ENCODE data around the gene POLR3E. TPM values are rescaled to one million over a fixed set of nuclear protein-coding genes. Genes with fewer than 3 reads are reported as not detected.
A peak's percentile ranks its signal among the peaks of the same experiment; 100 is the strongest.
"Not testable (repeated sequence)": the region's sequence is repeated elsewhere in the genome, so short reads cannot be mapped to it uniquely, and the experiment has no call there.

The POLR3E gene
- total RNA-seq, 1 experiment from 2014 or later, result 26.6 TPM

DNA sequence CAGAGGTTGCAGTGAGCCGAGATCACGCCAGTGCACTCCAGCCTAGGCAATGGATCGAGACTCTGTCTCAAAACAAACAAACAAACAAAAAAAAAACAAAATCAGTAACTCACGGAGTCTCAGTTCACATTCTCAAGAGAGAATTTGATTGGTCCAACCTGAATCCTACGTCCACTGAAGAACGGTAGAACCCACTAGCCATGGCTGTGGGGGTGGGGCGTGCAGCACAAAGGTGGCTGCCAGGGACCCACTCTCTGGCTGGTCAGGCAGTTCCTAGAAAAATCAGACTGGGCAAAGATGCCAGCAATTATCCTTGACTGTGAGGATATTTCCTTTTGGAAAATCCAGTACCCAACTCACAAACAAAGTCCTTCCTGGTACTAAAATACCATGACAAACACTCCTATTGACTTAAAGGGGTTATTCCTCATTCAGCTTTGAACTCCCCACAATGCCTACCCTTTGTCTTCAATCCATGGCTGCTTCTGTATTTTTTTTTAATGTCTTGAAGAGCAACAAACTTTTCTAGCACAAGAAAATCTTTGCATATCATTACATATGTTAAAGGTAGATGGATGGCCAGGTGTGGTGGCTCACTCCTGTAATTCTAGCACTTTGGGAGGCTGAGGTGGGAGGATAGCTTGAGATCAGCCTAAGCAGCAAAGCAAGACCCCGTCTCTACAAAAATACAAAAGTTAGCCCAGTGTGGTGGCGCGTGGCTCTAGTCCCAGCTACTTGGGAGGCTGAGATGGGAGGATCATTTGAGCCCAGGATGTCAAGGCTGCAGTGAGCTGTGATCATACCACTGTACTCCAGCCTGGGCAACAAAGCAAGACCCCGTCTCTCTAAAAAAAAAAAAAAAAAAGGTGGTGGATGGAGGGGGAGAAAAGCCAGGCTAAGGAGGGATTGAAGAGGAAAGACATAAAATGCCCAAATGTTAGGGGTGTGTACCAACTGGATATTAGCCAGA lies 3.8 kb upstream of the POLR3E start:
- DNase-seq (ENCODE audit: low read depth), result no peak

DNA sequence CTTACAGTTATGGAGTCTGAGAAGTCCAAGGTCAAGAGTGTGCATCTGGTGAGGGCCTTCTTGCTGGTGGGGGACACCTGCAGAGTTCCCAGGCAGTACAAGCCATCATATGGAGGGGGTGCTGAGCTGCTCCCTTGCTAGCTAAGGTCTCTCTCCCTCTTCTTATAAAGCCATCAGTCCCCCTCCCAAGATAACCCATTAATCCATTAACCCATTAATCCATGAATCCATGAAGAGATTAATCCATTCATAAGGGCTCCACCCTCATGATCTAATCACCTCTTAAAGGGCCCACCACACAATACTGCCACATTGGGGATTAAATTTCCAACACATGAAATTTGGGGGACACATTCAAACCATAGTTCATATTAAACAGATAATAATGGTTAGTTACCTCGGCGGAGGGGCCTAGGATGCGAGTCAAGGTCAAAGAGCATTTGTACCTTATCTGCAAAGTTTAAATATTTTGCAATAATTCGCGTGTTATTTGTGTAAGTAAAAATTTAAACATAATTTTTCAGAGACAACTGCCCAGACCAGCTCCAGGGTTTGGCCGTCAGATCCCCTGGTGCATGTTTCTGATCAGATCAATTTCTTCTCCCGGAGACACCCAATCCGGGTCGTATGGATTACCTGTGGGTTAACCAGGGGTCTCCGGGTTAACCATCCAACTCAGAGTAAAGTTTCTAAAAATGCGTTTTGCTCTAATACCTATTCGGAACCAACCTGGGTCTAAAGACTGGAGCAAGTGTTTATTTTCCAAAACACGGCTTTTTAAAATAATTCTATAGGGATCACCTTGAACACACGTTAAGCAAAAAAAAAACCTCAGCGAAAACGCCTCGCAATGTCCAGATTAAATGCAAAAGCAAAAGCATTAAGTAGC lies 740 bp upstream of the POLR3E start:
- DNase-seq (ENCODE audit: low read depth), result no peak

DNA sequence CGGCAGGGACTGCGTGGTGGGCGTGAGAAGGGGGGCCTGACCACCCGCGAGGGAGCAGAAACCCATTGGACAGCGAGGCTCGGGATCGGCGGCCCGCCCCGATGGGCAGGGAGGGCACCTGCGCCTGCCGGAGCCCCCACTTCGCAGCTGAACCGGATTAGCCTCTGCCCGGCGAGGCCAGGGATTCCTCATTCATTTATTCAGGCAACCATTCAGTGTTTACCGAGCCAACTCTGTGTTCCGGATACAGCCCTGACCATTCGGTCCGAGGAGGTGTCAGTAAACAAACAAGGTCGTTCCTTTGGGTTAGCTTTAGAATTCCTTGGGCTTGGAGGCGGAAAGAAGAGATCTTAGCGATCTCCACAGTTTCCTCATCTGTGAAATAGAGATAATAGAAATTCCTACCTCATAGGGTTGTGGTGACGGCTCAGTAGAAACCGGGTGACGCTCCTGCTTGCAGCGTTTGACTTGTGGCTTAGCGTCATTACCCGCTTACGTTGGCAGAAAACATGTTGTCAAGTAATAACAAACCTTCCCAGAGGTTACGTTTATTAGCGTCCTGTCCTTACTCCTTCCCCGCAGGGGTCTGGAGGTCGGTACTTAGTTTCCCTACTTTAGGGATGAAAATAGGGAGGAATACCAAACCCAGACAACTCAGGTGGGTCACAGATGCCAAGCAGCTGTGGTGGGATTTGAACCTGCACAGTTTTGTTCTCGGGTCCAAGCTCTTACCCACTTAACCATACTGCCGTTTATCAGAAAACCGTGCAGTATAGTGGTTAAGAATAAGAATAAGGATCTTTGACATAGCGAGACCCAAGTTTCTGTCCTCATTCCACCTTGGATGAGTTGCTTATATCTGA lies 893 bp downstream of the POLR3E start:
- DNase-seq (ENCODE audit: low read depth), result peak; percentile 96

DNA sequence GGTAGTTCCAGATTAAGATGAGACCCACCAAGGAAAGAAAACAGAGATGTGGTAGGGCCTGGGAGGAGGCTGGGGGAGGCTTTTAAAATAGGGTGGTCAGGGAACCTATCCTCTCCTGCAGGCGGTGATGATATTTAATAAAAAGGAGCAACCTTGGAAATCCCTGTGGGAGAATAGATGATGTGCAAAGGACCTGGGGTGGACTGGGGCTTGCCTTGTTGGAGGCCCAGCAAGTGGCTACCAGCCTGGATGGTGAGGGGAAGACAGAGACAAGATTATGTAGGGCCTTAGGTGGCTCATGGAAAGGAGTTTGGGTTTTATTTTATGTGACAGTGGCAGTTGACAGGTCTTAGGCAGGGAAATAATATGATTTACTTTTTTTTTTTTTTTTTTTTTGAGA lies 1.8 kb downstream of the POLR3E start:
- DNase-seq (ENCODE audit: low read depth), result no peak

DNA sequence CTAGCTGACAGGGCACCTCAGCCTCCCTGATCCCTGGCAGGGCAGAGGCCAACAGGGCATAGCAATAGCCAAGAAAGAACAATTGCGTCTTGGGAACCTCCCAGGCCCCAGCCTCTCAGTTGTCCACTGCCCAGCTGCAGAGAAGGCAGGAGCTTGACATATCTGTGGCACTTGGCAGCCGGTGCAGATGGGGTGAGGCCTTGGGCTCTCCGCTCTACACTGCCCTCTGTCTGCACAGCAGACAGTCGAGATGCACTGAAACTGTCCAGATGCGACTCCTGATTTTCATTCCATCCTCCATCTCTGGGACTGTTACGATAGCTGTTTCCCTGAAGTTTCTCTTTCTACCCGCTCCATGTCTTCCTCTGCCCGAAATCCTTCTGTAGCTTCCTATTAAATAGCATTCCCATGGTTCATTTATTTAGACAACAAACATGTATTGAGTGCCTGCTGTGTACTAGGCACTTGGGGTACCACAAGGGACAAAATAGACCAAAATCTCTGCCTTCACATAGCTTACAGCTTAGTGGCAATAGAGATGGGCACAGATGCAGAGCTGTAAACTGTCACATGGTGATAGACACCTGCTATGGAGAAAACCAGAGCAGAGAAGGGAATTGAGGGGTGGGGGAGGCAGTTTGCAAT lies 3.3 kb downstream of the POLR3E start:
- peak; percentile 68 for DNase-seq (ENCODE audit: low read depth)

DNA sequence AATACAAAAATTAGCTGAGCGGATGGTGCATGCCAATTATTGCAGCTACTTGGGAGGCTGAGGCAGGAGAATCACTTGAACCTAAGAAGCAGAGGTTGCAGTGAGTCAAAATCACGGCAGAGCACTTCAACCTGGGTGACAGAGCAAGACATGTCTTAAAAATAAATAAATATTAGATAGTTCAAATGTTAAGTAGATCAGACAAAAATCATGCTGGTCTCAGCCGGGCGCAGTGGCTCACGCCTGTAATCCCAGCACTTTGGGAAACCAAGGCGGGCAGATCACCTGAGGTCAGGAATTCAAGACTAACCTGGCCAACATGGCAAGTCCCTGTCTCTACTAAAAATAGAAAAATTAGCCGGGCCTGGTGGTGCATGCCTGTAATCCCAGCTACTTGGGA lies 4.2 kb downstream of the POLR3E start:
- not testable (repeated sequence) for DNase-seq (ENCODE audit: low read depth)

DNA sequence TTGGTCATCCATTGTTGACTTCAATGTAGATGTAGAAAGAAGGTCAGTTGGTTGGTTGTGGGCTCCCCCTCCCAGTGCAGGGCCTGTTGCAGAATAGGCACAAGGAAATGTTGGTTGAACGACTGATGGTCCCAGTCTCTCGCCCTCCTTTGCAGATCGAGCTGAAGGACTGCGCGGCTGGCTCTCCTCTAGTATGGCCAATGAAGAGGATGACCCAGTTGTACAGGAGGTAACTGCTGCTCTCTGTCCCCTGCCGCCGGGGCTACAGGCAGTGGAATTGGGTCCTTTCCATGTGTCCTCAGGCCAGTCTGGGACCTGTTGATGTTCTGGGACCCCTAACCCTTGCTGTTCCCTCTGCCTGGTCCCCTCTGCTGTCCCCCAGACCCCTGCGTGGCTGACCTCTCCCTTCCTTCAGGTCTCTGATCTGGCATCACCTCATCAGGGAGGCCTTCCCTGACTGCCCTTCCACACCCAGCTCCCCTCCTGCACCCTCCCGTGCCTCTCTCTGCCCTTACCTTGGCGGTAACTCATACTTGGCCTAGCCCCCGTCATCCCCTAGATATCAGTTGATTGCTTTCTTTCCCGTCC lies 5.7 kb downstream of the POLR3E start:
- no peak for DNase-seq (ENCODE audit: low read depth)

DNA sequence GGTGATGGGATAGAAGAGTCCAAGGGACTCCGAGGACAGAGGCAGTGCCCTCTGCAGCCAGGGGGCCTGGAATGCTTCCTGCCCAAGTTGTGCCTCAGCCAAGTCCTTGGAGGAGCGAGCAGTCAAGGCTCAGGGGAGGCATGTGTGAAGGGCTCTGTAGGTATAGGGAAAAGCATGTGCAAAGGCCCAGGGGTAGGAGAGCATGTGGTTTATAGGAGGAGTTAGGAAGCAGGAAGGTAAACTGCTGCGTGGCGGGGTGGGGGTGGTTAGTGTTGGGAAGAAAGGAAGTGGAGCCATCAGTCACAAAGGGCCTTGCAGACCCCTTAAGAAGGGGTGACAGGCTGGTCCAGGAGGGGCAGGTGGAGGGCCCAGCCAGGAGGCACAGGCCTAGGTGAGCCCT lies 7.2 kb downstream of the POLR3E start:
- no peak for DNase-seq (ENCODE audit: low read depth)

DNA sequence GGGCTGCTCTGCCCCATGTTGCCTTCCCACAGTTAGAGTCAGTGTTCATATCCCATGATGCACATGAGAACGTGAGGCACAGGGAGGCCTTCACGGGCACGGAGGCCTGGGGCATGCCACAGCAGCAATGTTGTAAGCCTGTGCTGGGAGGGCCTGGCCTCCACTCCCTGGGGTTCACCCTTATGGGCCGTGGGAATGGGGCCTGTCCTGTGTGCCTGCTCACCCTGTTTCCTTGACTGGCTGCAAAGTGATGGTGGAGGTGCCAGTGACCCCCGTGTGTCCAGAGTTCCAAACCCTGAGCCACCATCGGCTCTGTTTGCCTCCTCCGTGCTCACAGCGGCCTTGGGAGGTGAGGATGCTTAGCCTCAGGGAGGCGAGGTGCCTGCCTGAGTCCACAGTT lies 9.6 kb downstream of the POLR3E start:
- no peak for DNase-seq (ENCODE audit: low read depth)

DNA sequence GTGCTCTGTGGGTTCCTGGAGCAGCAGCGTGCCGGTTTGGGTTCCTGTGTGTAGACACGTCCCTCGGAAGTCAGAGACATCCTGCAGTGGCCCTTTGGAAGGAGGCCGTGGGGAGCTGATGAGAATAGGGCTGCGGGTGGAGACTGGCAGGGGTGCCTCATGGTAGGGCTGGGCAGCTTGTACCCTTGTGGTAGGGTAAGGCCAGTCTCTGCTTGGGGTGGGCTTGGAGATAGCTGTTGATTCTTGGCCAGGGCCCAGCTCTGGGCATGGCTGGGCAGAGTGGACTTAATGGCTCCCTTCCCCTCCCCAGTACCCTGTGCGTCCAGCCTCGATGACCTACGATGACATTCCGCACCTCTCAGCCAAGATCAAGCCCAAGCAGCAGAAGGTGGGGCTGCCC lies 10.6 kb downstream of the POLR3E start:
- DNase-seq (ENCODE audit: low read depth), result no peak

DNA sequence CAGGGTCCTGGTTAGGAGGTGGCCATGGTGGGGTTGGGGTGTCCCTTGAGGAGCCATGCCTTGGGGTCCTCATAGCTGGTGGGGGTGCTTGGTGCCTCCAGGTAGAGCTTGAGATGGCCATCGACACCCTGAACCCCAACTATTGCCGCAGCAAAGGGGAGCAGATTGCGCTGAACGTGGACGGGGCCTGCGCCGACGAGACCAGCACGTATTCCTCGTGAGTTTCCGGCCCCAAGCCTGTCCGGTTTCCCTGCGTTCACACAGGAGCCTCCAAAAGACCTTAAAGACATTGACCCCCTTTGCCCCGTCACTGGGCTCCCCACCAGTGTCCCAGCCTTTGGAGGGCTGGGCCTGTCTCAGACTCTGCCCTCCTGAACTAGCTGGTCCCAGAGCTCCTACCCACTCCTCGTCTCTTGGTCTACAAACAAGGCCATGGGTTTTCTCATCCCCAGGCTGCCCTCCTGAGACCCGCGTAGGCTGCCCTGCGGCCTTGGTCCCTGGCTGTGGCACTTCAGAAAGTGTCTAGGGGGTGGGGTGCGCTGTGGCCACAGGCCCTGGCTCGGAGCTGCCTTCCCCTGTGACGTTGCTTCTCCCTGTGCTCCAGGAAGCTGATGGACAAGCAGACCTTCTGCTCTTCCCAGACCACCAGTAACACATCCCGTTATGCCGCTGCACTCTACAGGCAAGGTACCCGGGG lies 11.8 kb downstream of the POLR3E start:
- DNase-seq (ENCODE audit: low read depth), result no peak

DNA sequence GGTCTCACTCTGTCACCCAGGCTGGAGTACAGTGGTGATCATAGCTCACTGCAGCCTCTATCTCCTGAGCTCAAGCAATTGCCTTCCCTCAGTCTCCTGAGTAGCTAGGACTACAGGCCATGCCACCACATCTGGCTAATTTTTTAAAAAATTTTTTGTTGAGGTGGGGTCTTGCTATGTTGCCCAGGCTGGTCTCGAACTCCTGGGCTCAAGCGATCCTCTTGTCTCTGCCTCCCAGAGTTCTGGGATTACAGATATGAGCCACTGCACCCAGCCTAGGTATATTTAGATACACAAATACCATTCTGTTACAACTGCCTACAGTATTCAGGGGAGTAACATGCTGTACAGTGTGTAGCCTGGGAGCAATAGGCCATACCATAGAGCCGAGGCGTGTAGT lies 14.3 kb downstream of the POLR3E start:
- DNase-seq (ENCODE audit: low read depth), result no peak

DNA sequence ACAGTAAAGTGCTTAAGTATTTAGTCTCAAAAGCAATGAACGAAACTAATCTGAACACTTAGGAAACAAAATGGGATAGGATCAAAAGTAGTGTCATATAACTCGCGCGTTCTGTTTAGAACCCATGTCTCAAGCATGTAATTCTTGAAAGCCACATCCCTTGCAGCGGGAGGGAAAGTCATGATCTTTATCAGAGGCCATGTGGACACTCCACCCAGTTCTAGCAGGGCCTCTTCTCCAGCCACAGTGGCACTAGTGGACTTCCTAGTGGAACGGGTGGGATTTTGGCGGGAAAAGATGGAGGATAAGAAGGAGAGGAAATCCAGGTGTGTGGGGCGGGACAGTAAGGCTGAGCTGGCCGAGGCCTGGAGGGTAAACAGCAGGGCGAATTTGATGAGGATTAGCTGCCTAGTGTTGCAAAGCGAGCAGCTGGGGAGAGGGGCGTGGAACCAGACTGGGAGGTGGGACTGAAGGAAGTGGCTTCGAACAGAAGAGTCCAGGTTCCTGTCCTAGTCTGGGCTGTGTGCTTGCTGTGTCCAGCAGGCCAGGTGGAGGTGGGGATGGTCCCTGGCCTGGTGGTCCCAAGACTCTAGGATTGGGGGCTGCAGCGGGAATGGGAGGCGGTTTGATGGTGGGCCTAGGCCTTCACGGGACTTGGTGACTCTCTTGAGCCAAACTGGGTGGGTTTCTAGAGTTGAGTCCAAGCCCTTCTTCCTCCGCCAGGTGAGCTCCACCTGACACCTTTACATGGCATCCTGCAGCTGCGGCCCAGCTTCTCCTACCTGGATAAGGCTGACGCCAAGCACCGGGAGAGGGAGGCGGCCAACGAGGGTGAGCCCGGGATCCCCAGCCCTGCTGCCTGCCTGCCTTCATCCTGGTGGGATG lies 15.9 kb downstream of the POLR3E start:
- no peak for DNase-seq (ENCODE audit: low read depth)

DNA sequence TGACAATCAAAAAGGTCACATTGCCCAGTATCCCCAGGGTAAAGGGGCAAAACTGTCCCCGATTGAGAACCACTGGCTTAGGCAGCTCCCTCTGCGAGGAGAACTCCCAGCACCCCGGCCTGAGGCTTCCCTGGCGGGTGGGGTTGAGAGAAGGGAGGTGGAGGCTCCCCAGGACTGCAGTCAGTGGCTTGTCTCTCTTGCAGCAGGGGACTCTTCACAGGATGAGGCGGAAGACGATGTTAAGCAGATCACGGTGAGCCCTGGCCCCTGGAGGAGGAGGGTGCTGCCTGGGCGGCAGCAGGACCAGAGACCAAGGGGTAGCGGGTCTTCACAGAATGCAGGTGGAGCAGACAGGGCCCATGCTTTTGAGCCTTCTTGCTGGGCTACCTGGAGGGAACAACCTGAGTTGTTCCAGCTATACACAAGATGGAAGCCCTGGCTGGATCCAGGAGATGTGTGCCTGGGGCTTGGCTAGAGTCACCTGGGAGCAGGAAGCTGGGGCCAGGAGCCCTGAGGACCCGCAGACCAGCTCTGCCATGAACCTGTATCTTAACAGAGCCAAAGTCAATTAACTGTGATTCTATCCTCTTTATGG lies 16.8 kb downstream of the POLR3E start:
- DNase-seq (ENCODE audit: low read depth), result no peak

DNA sequence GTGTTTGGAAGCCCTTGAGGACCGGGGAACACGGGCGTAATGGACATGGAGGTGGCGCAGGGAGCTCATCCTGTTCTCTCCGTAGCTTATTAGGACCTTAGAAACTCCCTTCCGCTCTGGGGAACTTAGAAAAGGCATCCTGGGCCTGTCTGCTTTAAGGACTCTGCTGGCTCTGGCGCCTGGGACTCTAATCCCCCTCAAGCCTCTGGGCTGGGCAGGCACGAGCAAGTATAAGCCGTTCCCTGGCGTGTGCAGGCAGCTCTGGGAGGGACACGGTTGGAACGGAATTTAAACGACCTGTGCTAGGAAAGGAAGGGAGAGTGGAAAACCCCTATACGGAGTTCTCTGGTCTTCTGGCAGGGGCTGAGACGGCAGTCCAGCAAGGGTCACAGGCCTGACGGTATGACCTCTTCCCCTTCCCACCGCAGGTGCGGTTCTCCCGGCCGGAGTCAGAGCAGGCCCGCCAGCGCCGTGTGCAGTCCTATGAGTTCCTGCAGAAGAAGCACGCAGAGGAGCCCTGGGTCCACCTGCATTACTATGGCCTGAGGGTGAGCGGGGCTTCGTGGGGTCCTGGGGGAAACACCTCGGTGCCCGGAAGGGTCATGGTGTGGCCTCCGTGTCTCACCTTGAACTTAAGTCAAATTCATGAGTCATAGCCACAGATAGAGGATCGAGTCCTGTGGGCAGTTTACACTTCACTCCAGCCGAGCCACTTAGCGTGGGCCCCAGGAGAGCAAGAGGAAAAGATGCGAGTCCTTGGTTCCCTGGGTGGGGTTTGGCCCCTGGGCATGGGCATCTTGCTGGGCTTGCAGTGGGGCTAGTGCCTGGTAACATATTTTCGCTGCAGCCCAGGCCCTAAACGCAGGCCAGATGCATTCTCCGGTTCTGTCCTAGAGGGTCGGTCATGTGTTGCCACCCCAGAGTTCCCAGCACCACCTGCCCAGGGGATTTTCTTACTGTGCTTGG lies 17.7 kb downstream of the POLR3E start:
- DNase-seq (ENCODE audit: low read depth), result no peak

DNA sequence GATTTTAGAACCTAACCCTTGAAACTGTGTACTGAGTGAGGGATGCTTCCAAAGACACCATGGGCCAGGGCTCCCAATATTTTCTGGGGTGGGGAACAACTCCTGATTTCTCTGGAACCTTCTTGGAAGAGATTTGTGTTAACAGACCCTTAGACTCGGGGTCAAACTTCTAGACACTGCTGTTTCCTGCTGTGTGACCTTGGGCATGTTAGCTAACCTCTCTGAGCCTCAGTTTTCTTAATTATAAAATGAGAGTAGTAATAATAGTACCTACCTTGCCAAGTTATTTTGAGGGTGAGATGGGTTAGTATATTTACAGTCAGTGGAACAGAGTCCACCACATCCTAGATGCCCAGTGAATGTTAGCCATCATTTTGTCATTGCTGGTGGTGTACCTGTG lies 18.8 kb downstream of the POLR3E start:
- no peak for DNase-seq (ENCODE audit: low read depth)

DNA sequence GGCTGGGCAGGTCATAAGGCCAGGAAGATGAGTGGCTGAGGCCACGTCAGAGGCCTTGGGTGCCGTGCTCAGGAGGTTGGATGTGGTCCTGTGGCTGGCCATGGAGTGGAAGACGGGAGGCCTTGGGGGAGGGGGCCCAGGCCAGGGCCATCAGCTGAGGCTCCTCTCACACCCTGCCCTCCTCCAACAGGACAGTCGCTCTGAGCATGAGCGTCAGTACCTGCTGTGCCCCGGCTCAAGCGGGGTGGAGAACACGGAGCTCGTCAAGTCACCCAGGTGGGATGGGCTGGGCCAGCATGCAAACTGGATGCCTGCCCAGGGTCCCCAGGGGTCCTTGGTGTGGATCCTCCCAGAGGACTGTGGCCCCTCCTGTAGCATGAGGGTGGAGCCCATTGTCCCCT lies 19.2 kb downstream of the POLR3E start:
- no peak for DNase-seq (ENCODE audit: low read depth)

Data from LHCN-M2 (cell line).